Measurements from ENCODE around the gene MYLK. TPM values are rescaled to one million over a fixed set of nuclear protein-coding genes. Genes with fewer than 3 reads are reported as not detected.

The MYLK gene
- total RNA-seq, 2 experiments from 2014 or later = 0.22 TPM; not detected in 1

DNA sequence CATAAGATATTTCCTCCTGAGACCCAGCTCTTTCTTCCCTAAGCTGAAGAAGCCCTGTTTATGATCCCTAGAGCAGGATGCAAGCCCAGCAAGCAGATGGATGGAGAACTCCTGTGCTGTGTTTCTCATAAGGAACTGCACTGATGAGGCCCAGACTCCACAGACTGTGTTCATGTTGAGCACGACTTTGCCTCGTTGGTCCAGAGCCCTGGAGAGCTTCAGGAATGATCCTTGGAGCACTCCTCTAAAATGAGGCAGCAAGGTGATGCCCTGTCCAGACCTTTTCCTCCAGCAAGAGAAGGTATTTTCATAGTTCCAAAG, 83.8 kb downstream of the MYLK start:
- Histone ChIP-seq H3K4me1 (ENCODE audit: insufficient read depth, low read length) (no peaks in the 10 kb centered on the region), H3K27ac (ENCODE audit: low read depth in 1 of 2, low read length in 2 of 2) (no peak overlapping the region), H3K9me3 (ENCODE audit: control insufficient read depth in 1 of 2, insufficient read depth in 1 of 2, low read length in 2 of 2) (no peaks in the 10 kb centered on the region), H3K27me3 (ENCODE audit: control insufficient read depth in 1 of 2, insufficient read depth in 2 of 2, low read length in 2 of 2) (peaks cover 0 to 6% of the 10 kb centered on the region in 2 experiments), H3K4me3 (ENCODE audit: low read length) (no peak overlapping the region), H3K36me3 (ENCODE audit: insufficient read depth, low read length) (no peaks in the 10 kb centered on the region)
- DNase-seq = no peak
- peaks cover 4% of the 10 kb centered on the region for H3K27me3 Mint-ChIP-seq
- no peaks in the 10 kb centered on the region for H3K36me3 Mint-ChIP-seq (ENCODE audit: low read depth)
- ChIA-PET CTCF (no interaction called here), POLR2A (no interaction called here)
- no peak overlapping the region for H3K27ac Mint-ChIP-seq
- no peaks in the 10 kb centered on the region for H3K9me3 Mint-ChIP-seq
- no peak overlapping the region for H3K4me3 Mint-ChIP-seq
- no peaks in the 10 kb centered on the region for H3K4me1 Mint-ChIP-seq (ENCODE audit: low read depth)
- TF ChIP-seq, protein P1, sequence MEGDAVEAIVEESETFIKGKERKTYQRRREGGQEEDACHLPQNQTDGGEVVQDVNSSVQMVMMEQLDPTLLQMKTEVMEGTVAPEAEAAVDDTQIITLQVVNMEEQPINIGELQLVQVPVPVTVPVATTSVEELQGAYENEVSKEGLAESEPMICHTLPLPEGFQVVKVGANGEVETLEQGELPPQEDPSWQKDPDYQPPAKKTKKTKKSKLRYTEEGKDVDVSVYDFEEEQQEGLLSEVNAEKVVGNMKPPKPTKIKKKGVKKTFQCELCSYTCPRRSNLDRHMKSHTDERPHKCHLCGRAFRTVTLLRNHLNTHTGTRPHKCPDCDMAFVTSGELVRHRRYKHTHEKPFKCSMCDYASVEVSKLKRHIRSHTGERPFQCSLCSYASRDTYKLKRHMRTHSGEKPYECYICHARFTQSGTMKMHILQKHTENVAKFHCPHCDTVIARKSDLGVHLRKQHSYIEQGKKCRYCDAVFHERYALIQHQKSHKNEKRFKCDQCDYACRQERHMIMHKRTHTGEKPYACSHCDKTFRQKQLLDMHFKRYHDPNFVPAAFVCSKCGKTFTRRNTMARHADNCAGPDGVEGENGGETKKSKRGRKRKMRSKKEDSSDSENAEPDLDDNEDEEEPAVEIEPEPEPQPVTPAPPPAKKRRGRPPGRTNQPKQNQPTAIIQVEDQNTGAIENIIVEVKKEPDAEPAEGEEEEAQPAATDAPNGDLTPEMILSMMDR (IDR thresholded peaks at IDR 0.05) = no peak
- intact Hi-C loops (cut with DNase I, micrococcal nuclease) = no loop called here
- ATAC-seq (ENCODE audit: poor library complexity) = no peak

- CTCF ChIA-PET = no interaction called here
- Mint-ChIP-seq H3K27ac (no peak overlapping the region), H3K4me3 (no peak overlapping the region), H3K9me3 (no peaks in the 10 kb centered on the region), H3K4me1 (ENCODE audit: low read depth) (no peaks in the 10 kb centered on the region), H3K27me3 (peaks cover 4% of the 10 kb centered on the region), H3K36me3 (ENCODE audit: low read depth) (no peaks in the 10 kb centered on the region)
- Histone ChIP-seq H3K9me3 (ENCODE audit: control insufficient read depth in 1 of 2, insufficient read depth in 1 of 2, low read length in 2 of 2) (no peaks in the 10 kb centered on the region), H3K27me3 (ENCODE audit: control insufficient read depth in 1 of 2, insufficient read depth in 2 of 2, low read length in 2 of 2) (peaks cover 0 to 6% of the 10 kb centered on the region in 2 experiments), H3K4me1 (ENCODE audit: insufficient read depth, low read length) (no peaks in the 10 kb centered on the region), H3K27ac (ENCODE audit: low read depth in 1 of 2, low read length in 2 of 2) (no peak overlapping the region), H3K36me3 (ENCODE audit: insufficient read depth, low read length) (no peaks in the 10 kb centered on the region), H3K4me3 (ENCODE audit: low read length) (no peak overlapping the region)
- DNase-seq (no peak), ATAC-seq (ENCODE audit: poor library complexity) (no peak)
- intact Hi-C loops (cut with DNase I, micrococcal nuclease) = no loop called here
- TF ChIP-seq, protein P1 (IDR thresholded peaks at IDR 0.05) = no peak
- POLR2A ChIA-PET = no interaction called here
These were observed 84.4 kb downstream of the MYLK start for GRCh38 chr3:123799544-123800361.

GRCh38 chr3:123798550-123798949, 85.6 kb downstream of the MYLK start:
- Histone ChIP-seq H3K27ac (ENCODE audit: low read depth in 1 of 2, low read length in 2 of 2) (no peak overlapping the region), H3K4me3 (ENCODE audit: low read length) (no peak overlapping the region), H3K27me3 (ENCODE audit: control insufficient read depth in 1 of 2, insufficient read depth in 2 of 2, low read length in 2 of 2) (peaks cover 0 to 3% of the 10 kb centered on the region in 2 experiments), H3K9me3 (ENCODE audit: control insufficient read depth in 1 of 2, insufficient read depth in 1 of 2, low read length in 2 of 2) (no peaks in the 10 kb centered on the region), H3K36me3 (ENCODE audit: insufficient read depth, low read length) (no peaks in the 10 kb centered on the region), H3K4me1 (ENCODE audit: insufficient read depth, low read length) (no peaks in the 10 kb centered on the region)
- POLR2A ChIA-PET = no interaction called here
- no peak overlapping the region for H3K4me3 Mint-ChIP-seq
- H3K27ac Mint-ChIP-seq = no peak overlapping the region
- intact Hi-C loops (cut with DNase I, micrococcal nuclease) = no loop called here
- CTCF ChIA-PET = no interaction called here
- H3K27me3 Mint-ChIP-seq = peaks cover 8% of the 10 kb centered on the region
- DNase-seq (no peak), ATAC-seq (ENCODE audit: poor library complexity) (no peak)
- no peaks in the 10 kb centered on the region for H3K36me3 Mint-ChIP-seq (ENCODE audit: low read depth)
- TF ChIP-seq, protein P1 (IDR thresholded peaks at IDR 0.05) = no peak
- no peaks in the 10 kb centered on the region for H3K9me3 Mint-ChIP-seq
- no peaks in the 10 kb centered on the region for H3K4me1 Mint-ChIP-seq (ENCODE audit: low read depth)
